SK-N-DZ (cell line): ENCODE measurements around the gene RNF150.
A peak's percentile ranks its signal among the peaks of the same experiment; 100 is the strongest.
"Not testable (repeated sequence)": the region's sequence is repeated elsewhere in the genome, so short reads cannot be mapped to it uniquely, and the experiment has no call there.

Experiments used
- DNase-seq: peaks from one replicate; pipeline ENCODE4 v3.0.0-alpha.2; 2015; ENCODE audit warnings: low spot score

RNF150 gene

GRCh38 chr4:140829825-140830224, 303.4 kb downstream of the RNF150 start:
- DNase-seq: no peak

DNA sequence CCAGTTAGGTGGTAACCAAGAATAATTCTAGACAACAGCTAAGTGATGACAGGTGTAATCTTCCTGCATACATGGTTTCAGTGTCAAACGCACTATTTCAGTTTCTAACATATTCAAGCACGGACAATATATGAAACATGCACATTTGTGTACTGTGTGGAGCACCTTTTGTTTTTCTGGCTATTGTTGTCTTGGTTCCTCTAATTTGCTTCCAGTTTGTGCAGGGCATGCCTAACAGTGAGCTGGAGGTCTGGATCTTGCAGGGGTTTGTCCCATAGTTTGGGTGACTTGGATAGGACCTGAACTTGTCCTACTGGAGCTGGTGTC, 306.6 kb downstream of the RNF150 start:
- no peak for DNase-seq

- DNase-seq: not testable (repeated sequence)
Measured at GRCh38 chr4:140820520-140820919, 312.7 kb downstream of the RNF150 start.

- no peak for DNase-seq
Measured at GRCh38 chr4:140819610-140820009, 313.7 kb downstream of the RNF150 start.

DNA sequence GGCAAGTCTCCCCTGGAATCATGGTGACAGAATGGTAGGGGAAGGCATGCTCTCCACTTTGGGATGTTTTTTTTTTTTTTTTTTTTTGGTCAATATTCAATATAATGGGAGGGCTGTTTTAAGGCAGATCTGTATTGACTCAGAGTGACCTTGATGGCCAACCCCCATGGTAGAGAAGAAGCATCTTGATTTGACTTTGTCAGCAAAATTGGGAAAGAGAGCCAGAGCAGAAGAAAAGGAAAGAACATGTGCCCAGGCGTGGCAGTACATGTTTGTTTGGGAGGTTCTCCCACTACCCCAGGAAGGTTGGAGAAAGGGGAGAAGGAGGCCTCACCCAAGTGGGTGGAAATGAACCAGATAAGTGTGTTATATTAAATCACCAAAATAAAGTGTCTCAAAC, 314.8 kb downstream of the RNF150 start:
- DNase-seq: no peak

DNA sequence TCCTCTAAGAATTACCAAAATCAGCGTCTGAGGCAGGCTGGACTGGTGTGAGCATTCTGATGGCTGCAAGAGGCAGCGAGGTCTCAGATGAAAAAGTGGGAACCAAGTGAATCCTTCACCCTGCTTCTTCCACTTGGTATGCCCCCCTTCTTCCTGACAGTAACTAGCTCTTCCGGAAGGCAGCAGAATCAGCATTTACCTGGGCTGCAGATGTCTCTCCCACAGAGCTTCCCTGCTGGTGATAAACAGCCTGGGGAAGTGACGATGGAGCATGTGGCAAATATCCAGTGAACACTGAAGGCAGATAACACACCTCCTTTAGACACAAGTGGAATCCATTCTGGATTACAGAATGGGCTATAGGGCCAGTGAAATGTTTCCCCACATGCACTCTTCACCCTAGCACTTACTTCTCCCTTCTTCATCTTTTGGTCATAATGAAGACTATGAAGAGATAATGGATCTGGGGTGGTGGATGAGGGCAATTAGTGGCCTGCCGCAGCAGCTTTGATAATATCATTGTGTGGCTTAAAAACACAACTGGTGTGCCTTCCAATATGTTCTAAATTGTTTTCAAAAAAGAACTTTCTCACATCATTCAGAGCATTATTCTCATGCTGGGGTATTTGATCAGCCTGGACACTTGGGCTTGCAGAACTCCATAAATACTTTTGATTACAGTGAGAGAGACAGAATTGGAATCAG, 316.3 kb downstream of the RNF150 start:
- DNase-seq: no peak

DNA sequence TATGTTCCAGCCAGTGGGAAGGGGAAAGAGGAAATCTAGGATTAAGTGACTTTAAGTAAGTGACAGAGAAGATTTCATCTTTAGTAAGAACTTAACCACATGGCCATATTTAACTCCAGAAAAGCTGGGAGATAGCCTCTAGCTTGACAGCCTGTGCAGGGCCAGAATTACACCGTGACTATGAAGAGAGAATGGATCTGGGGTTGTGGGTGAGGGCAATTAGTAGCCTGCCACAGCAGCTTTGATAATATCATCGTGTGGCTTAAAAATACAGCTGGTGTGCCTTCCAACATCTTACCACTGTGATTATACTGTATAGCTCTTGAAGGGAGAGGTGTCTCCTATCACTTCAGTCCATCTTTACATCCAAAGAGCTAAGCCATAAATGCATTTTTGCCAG, 319.5 kb downstream of the RNF150 start:
- DNase-seq: peak; percentile 78

DNA sequence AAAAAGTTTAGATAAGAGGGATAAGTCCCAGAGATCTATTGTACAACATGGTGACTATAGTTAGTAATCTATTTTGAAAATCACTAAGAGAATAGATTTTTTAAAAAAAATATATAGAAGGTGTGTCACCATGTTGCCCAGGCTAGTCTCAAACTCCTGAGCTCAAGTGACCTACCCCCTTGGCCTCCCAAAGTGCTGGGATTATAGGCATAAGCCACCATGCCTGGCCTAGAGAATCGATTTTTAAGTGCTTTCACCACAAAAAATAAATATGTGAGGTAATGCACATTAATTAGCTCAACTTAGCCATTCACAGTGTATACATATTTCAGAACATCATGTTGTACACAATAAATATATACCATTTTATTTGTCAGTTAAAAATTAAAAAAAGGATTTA, 320.4 kb downstream of the RNF150 start:
- DNase-seq: no peak

DNA sequence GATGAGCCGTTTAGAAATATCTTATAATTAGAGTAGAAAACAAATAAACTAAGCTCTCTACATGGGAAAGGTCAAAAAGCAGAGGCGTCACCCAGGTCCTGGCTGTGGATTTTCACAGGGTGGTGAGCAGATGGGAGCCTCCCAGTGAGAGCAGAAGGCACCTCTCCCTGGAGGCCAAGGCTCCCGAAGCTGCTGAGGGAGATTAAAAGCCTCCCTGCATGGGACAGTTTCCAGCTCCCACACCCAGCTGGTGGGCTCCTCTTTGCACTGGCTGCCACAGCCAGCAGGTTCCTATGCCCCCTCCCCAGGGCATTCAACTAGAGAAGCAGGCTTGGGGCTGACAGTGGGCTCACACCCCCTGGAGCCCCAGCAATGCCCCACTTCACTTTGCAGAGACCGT, 321.8 kb downstream of the RNF150 start:
- no peak for DNase-seq

- not testable (repeated sequence) for DNase-seq
Measured at GRCh38 chr4:140810591-140811169, 322.6 kb downstream of the RNF150 start.
